HG02870 (cell line): ENCODE data around the gene TSPY9.
"Not testable (repeated sequence)": the region's sequence is repeated elsewhere in the genome, so short reads cannot be mapped to it uniquely, and the experiment has no call there.

ENCODE experiments used
- ATAC-seq: cut with Tn5 transposase; IDR thresholded peaks from one replicate; pipeline ENCODE4 v1.9.1; 2021; ENCODE audit warnings: mild to moderate bottlenecking, moderate library complexity; ENCODE audit not compliant: unreplicated experiment

Gene TSPY9, protein sequence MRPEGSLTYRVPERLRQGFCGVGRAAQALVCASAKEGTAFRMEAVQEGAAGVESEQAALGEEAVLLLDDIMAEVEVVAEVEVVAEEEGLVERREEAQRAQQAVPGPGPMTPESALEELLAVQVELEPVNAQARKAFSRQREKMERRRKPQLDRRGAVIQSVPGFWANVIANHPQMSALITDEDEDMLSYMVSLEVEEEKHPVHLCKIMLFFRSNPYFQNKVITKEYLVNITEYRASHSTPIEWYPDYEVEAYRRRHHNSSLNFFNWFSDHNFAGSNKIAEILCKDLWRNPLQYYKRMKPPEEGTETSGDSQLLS

GRCh38 chrY:9486967-9487366 is at the start of gene TSPY9:
TSS of gene TSPY9 (plus strand) at chrY:9487267. CDS start at chrY:9487313, 46 bp downstream.
- not testable (repeated sequence) for ATAC-seq

DNA sequence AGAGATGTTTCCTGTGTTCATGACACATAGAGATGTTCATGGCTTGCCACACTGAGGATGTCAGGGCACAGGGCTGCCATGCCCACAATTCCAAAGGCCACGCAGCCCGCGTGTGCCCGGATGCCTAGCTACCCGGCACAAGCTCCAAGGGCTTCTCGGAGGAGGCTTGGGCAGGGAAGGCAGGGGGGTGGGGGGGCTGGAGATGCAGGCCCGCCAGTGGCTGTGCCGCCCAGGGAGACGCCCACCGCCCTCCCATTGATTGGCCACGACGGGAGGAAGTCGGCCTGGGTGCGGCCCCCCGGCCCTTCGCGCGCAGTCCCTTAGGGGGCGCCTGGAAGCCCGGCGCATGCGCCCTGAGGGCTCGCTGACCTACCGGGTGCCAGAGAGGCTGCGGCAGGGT is 20.4 kb upstream of the TSPY9 start, which contains the start of gene TSPY1:
Gene TSPY1 (plus strand): TSS at position 301 of the 400 bp plus-strand sequence. CDS start 46 bp downstream, at position 347.
- not testable (repeated sequence) for ATAC-seq

DNA sequence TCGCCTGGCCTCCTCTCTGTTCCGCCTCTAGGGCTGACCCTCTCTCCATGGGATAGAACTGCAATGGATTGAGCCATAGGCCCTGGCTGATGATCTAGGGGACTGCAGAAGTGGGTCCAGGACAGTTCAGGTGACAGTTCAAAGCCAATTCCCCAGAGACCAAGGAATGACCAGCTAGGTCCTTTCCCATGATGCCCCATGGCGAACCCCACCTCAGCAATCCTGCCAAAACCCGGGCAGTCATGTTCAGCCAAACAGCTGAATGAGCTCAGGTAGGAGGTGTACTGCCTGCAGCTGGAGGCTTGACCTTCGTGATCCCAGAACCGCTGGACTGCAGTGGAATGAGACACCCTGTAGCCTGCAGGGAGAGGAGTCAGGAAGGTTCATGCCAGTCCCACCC is 17.3 kb downstream of the TSPY9 start:
- ATAC-seq = not testable (repeated sequence)

DNA sequence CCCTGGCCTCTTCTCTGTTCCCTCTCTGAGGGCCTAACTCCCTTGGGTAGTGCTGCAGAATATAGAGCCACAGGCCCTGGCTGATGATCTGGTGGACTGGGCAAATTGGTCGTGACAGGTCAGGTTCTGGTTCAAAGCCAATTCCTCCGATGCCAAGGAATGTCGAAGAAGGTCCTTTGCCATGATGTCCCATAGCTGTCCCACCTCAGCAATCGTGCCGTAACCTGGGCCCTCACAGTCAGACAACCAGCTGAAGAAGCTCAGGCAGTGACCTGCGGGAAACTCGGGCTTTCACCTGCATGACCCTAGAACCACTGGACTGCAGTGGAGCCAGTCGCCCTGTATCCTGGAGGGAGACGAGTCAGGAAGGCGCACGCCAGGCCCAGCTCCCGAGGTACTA is 29.2 kb downstream of the TSPY9 start:
- not testable (repeated sequence) for ATAC-seq

GRCh38 chrY:9527580-9527979 is 40.5 kb downstream of the TSPY9 start, which contains the start of gene TSPY10:
TSS of gene TSPY10 (plus strand) at chrY:9527880. CDS start at chrY:9527926, 46 bp downstream.
- ATAC-seq = not testable (repeated sequence)
